ENCODE results near the gene MAPKBP1.

The MAPKBP1 gene

DNA sequence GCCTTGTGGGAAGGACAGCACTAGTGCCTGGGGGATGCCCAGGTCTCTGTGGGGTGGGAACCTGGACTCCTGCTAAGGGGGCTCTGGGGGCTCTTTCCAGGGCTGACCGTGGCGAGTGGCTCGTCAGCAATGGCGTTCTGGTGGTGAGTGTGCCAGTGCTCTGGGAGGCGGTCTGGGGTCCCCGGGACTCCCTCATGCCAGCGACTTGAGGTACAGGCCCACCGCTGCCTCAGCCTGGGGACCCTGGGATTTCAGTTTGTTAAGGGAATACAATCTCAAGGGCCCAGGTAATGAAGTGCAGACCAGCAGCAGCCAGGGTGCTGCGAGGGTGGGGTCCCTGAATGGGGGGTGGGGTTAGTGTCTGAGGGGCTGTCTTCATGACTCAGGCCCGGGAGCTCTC lies 66.8 kb downstream of the MAPKBP1 start:
- FAIRE-seq: no peak

DNA sequence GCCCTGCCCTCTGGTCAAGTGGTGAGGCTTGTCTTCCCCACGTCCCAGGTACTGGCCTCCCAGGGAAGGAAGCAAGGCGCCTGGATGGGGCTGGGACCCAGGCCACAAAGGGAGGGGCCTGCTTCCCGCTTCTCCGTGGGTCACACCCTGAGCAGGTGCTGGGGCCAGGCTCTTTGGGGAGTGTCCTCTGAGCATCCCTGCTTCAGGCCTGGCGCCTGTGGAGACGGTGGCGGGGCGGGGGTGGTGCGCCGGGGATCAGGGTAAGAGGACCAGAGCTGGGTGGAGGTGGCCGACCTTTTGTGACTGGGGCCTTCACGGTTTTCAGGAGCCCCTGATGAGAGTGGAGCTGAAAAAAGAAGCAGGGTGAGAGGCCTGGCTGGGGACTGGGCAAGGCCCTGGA lies 67.9 kb downstream of the MAPKBP1 start:
- FAIRE-seq (no peak), DNase-seq (ENCODE audit: extremely low spot score, insufficient read length, low read depth) (no peak)

More for the DNA sequence above, 66.8 kb downstream of the MAPKBP1 start:
- DNase-seq (ENCODE audit: extremely low spot score, insufficient read length, low read depth): no peak

DNA sequence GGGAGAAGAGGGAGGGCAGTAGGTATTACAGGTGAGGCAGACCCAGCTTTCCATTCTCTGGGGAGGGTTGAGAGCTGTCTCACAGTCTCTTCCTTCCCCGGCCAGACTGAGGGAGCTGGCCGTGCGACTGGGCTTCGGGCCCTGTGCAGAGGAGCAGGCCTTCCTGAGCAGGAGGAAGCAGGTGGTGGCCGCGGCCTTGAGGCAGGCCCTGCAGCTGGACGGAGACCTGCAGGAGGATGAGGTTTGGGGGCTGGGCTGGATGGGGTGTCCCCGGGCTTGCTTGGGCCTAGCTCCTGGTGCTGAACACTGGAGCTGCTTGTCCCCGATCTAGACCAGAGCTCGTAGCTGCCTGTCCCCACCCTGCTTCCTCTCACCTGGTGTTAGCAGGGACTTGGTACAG lies 69.3 kb downstream of the MAPKBP1 start:
- FAIRE-seq (no peak), DNase-seq (ENCODE audit: extremely low spot score, insufficient read length, low read depth) (no peak)

- DNase-seq (ENCODE audit: extremely low spot score, insufficient read length, low read depth): no peak
- FAIRE-seq: no peak
Measured at GRCh38 chr15:41844814-41845213, 70.5 kb downstream of the MAPKBP1 start.

DNA sequence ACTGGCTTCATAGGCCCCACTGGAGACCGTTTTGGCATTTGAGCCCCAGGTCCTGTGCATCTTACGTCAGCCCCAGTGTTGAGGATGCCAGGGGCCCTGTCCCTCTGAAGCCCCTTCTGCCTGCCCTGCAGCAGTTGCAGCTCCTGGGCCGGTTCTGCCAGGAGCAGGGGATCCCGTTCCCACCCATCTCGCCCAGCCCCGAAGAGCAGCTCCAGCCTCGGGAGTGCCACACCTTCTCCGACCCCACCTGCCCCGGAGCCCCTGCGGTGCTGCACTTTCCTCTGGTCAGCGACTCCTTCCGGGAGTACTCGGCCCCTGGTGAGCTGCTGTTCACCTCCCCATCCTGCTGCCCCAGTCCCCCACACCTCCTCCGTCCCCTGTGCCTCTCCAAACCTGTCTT lies 72.9 kb downstream of the MAPKBP1 start:
- FAIRE-seq (no peak), DNase-seq (ENCODE audit: extremely low spot score, insufficient read length, low read depth) (no peak)

- DNase-seq (ENCODE audit: extremely low spot score, insufficient read length, low read depth) (no peak), FAIRE-seq (no peak)
Measured at GRCh38 chr15:41847981-41848380, 73.7 kb downstream of the MAPKBP1 start.

- DNase-seq (ENCODE audit: extremely low spot score, insufficient read length, low read depth): no peak
- no peak for FAIRE-seq
Measured at GRCh38 chr15:41848631-41849030, 74.3 kb downstream of the MAPKBP1 start.

DNA sequence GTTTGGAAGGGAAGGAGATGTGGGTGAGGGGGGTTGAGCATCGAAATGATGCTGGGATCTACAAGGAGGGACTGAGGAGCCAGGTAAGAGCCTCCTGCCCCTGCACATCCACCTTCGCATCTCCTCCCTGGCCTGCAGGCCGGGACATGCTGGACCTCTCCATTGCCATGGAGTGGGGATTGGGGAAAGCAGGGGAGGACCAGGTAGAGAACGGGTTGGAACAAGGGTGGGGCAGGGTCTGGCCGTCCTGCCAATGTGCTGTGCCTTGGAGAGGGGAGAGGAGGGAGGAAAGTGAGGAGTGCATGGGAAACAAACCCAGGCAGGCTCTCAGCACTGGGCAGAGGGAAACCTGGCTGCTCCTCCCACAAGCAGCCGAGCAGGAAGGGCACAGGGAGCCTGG lies 74.9 kb downstream of the MAPKBP1 start:
- DNase-seq (ENCODE audit: extremely low spot score, insufficient read length, low read depth): no peak
- FAIRE-seq: no peak

DNA sequence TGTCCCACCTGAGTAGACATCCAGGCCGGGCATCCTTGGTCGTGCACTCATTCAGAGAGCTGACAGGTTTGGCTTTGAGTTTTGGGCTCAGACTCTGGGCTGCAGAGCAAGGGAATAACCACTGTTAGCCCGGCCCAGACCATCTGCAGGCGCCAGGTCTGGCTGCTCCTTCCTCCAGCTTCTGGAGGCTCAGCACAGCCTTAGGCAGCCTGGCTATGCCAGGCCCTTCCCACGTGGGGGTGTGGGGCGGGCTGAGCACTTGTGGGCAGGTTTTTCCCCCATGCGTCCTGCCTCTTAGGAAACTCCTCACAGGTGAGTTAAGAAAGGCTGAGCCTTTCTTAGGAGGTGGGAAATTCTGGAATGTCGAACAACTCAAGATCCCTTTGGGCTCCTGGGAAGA lies 75.6 kb downstream of the MAPKBP1 start:
- DNase-seq (ENCODE audit: extremely low spot score, insufficient read length, low read depth): no peak
- no peak for FAIRE-seq

- no peak for DNase-seq (ENCODE audit: extremely low spot score, insufficient read length, low read depth)
- no peak for FAIRE-seq
Measured at GRCh38 chr15:41850482-41851166, 76.3 kb downstream of the MAPKBP1 start.

- DNase-seq (ENCODE audit: extremely low spot score, insufficient read length, low read depth): no peak
- no peak for FAIRE-seq
Measured at GRCh38 chr15:41851167-41851523, 76.9 kb downstream of the MAPKBP1 start.

DNA sequence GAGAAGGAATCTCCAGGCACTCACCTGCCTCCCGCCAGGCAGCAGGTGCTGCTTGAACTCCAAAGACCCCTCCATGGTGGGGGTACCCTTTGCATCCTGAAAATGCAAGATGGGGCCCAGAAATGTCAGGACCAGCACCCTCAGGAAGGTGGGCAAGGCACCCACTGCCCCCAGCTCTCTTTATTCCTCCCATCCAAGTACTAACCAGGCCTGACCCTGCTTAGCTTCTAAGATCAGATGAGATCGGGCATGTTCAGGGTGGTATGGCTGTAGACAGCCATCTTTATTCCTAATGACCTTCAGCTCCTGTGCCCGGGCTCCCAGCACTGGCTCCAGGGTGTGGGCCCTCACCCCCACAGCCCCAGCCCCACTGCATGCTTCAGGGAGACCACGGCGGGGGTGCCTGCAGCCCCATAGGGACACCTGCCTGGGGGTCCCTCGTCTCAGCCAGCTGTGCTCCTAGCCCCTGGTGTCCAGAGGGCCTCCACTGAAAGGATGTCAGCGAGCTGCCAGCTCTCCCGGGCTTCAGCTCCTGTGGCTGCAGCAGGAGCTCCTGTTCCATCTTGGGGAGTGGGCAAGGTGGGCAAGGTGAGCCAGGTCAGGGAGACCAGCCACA lies 77.6 kb downstream of the MAPKBP1 start:
- DNase-seq (ENCODE audit: extremely low spot score, insufficient read length, low read depth) (no peak), FAIRE-seq (no peak)

DNA sequence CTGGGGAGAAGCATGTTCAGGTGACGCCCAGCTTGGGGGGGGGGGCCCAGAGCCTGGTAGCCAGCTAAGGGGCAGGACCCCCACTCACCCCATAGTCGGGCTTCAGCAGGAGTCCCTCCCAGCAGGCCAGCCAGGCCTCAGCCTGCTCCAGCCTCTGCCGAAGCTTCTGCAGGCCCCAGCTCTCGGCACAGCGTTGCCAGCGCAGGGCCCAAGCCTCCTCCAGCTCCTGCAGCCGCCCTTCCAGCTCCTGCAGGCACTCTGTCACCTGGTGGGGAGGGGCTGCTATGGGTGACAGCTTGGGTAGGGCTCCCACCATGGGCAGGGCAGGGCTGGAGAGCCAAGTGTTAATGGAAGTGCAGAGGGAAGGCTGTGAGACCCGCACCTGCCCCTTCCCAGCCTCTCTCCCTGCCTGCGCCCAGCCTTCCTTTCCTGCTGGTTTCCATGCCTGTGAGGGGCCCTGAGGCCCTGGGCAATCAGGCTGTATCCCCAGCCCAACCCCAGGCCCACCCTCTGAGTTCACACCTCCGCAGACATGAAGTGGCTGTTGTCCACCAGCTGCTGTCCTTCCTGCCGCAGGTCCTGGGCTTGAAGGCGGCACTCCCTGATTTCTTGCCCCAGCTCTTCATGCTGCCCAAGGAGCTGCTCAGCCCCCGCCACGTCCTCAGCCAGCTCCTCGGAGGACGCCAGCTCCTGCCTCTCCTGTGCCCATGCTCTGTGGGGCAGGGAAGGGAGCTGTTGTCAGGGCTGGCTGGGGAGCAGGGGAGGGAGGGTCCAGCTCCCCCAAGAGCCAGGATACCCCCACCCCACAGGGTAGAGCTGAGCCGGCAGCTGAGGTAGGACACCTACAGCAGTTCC lies 78.7 kb downstream of the MAPKBP1 start:
- DNase-seq (ENCODE audit: extremely low spot score, insufficient read length, low read depth): no peak
- FAIRE-seq: no peak

GRCh38 chr15:41853831-41854230 lies 79.5 kb downstream of the MAPKBP1 start:
- FAIRE-seq (no peak), DNase-seq (ENCODE audit: extremely low spot score, insufficient read length, low read depth) (no peak)

- DNase-seq (ENCODE audit: extremely low spot score, insufficient read length, low read depth) (no peak), FAIRE-seq (no peak)
Measured at GRCh38 chr15:41854443-41854842, 80.2 kb downstream of the MAPKBP1 start.

DNA sequence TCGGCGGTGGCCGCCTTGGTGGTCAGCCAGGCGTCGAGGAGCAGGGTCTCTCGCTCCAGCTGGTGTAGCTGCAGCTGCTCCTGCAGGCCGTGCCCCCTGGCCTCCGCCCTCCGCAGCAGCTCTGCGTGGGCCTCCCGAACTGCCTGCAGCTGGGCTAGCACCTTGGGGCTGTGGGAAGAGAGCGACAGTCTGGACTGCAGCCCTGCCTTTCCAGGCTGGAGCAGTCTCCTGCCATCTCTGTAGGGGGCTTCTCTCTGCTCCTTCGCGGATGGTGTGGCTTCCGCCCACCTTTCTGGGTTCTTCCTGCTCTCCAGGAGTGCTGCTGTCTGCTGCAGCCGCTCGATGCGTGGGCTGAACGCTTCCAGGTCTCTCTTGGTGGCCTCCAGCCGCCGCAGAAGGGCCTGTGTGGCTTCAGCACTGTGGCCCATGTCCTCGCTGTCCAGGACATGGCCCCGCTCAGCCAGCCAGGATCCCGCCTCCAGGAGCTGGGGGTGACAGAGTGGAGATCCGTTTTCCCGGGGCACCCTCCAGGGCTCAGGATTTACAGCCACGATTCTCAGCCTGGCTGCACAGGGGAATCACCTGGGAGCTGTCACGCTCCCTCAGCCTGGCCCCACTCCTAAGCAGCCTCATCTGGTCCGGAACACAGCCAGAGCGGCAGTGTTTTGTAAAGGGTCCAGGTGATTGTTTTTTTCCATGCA lies 81.1 kb downstream of the MAPKBP1 start:
- DNase-seq (ENCODE audit: extremely low spot score, insufficient read length, low read depth) (no peak), FAIRE-seq (no peak)

GRCh38 chr15:41856262-41856661 lies 82.0 kb downstream of the MAPKBP1 start:
- no peak for DNase-seq (ENCODE audit: extremely low spot score, insufficient read length, low read depth)
- no peak for FAIRE-seq

GRCh38 chr15:41856716-41857115 lies 82.4 kb downstream of the MAPKBP1 start:
- FAIRE-seq: no peak
- DNase-seq (ENCODE audit: extremely low spot score, insufficient read length, low read depth): no peak

- DNase-seq (ENCODE audit: extremely low spot score, insufficient read length, low read depth): no peak
- FAIRE-seq: no peak
Measured at GRCh38 chr15:41857316-41857715, 83.0 kb downstream of the MAPKBP1 start.

DNA sequence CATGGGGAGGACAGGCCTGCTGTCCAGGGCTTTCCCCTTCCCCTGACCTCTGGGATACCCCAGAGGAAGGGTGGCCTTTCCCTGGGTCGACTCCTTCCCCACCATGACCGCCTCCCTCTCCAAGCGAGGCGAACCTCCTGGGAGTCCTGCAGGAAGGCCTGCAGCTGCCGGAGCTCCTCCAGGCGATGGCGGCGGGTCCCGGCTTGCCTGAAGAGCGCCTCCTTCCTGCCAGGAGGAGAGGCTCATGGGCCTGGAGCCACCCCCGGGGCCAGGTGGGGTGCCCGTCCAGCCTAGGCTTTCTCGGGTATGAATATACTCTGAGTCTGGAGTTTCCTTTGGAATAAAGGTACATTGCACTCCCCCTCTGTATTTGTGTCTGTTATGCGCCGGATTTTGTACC lies 84.5 kb downstream of the MAPKBP1 start:
- DNase-seq (ENCODE audit: extremely low spot score, insufficient read length, low read depth) (no peak), FAIRE-seq (no peak)
